ENCODE measurements around the gene CDON. TPM values are rescaled to one million over a fixed set of nuclear protein-coding genes. Genes with fewer than 3 reads are reported as not detected.

Gene CDON
- total and polyA plus RNA-seq, 7 experiments from 2014 or later = 0.24 to 4.8 (median 2.1) TPM

Other genes with a start within 250 kb of the CDON start
- not detected for gene PATE4, start 229.6 kb downstream of the CDON start, total RNA-seq
- not detected for gene PATE4, start 229.6 kb downstream of the CDON start, polyA plus RNA-seq
- 10 to 100 TPM in 1 of 5 experiments, 1 to 10 TPM in 4; 2.7 to 13.1 (median 8.0) TPM for gene HYLS1, start 175.2 kb downstream of the CDON start, total RNA-seq
- 10 to 100 TPM in 1 of 2 donors, 1 to 10 TPM in 1; 7.5 to 13.1 TPM for gene HYLS1, start 175.2 kb downstream of the CDON start, polyA plus RNA-seq
- 10 to 100 TPM in 2 of 5 experiments, 1 to 10 TPM in 3; 4.6 to 15.3 (median 9.3) TPM for gene PUS3, start 159.7 kb downstream of the CDON start, total RNA-seq
- gene PUS3, start 159.7 kb downstream of the CDON start, polyA plus RNA-seq = 10 to 100 TPM in 1 of 2 donors, 1 to 10 TPM in 1; 9.6 to 14.1 TPM
- under 1 TPM in 1 of 5 experiments, not detected in 4; 0.05 TPM for gene DDX25, start 158.4 kb downstream of the CDON start, total RNA-seq
- gene DDX25, start 158.4 kb downstream of the CDON start, polyA plus RNA-seq = under 1 TPM in 1 of 2 donors, not detected in 1; 0.02 TPM
- not detected for gene VSIG10L2, start 116.8 kb downstream of the CDON start, total RNA-seq
- not detected for gene VSIG10L2, start 116.8 kb downstream of the CDON start, polyA plus RNA-seq
- gene RPUSD4, start 148.8 kb upstream of the CDON start, total RNA-seq = 10 to 100 TPM; 30.1 to 49.6 (median 43.8) TPM
- 10 to 100 TPM; 15.4 to 25.8 TPM for gene RPUSD4, start 148.8 kb upstream of the CDON start, polyA plus RNA-seq
- gene FAM118B, start 148.9 kb upstream of the CDON start, total RNA-seq = 10 to 100 TPM in 3 of 5 experiments, 1 to 10 TPM in 2; 4.0 to 10.9 (median 10.5) TPM
- gene FAM118B, start 148.9 kb upstream of the CDON start, polyA plus RNA-seq = 10 to 100 TPM; 12.2 to 14.7 TPM
- 100 to 1,000 TPM; 141 to 179 (median 150) TPM for gene SRPRA, start 206.0 kb upstream of the CDON start, total RNA-seq
- 100 to 1,000 TPM in 1 of 2 donors, 10 to 100 TPM in 1; 81.6 to 144 TPM for gene SRPRA, start 206.0 kb upstream of the CDON start, polyA plus RNA-seq
- 10 to 100 TPM; 27.5 to 42.7 (median 35.5) TPM for gene FOXRED1, start 206.3 kb upstream of the CDON start, total RNA-seq
- gene FOXRED1, start 206.3 kb upstream of the CDON start, polyA plus RNA-seq = 10 to 100 TPM; 20.4 to 26.1 TPM
- 10 to 100 TPM; 12.9 to 21.5 (median 17.9) TPM for gene TIRAP, start 220.2 kb upstream of the CDON start, total RNA-seq
- gene TIRAP, start 220.2 kb upstream of the CDON start, polyA plus RNA-seq = 10 to 100 TPM in 1 of 2 donors, 1 to 10 TPM in 1; 9.6 to 15.3 TPM
- 10 to 100 TPM; 11.0 to 37.2 (median 17.4) TPM for gene DCPS, start 241.2 kb upstream of the CDON start, total RNA-seq
- 10 to 100 TPM; 37.9 to 39.2 TPM for gene DCPS, start 241.2 kb upstream of the CDON start, polyA plus RNA-seq

All from naive thymus-derived CD4-positive, alpha-beta T cell (primary cell).